Measurements from ENCODE around the gene HES4. TPM values are rescaled to one million over a fixed set of nuclear protein-coding genes. Genes with fewer than 3 reads are reported as not detected.
"Not testable (repeated sequence)": the region's sequence is repeated elsewhere in the genome, so short reads cannot be mapped to it uniquely, and the experiment has no call there.

Gene HES4
- total RNA-seq, 2 donors from 2014 or later: 45.8 to 82.6 TPM

- H3K9me3 ChIP-seq: no peaks in the 10 kb centered on the region
- H3K4me3 ChIP-seq: no peak overlapping the region
- DNase-seq (ENCODE audit: low spot score): no peak
- no peaks in the 10 kb centered on the region for H3K36me3 ChIP-seq
- WGBS: 87% methylated on average over 14 of the region's 14 CpGs
- H3K4me1 ChIP-seq (replicated peaks): peaks cover 7% of the 10 kb centered on the region
- TF ChIP-seq POLR2AphosphoS5 (IDR thresholded peaks at IDR 0.05) (no peak), POLR2A (IDR thresholded peaks at IDR 0.05) (no peak), CTCF (IDR thresholded peaks at IDR 0.05) (no peak)
- intact Hi-C loops (cut with DNase I): no loop called here
- H3K27me3 ChIP-seq (replicated peaks; ENCODE audit: insufficient read depth): no peaks in the 10 kb centered on the region
- H3K27ac ChIP-seq: no peak overlapping the region
These were observed 11.6 kb upstream of the HES4 start for GRCh38 chr1:1011396-1011949.

- peaks cover 12% of the 10 kb centered on the region for H3K4me1 ChIP-seq (replicated peaks)
- H3K27me3 ChIP-seq (replicated peaks; ENCODE audit: insufficient read depth); H3K36me3 ChIP-seq; H3K4me3 ChIP-seq; DNase-seq (ENCODE audit: low spot score); H3K27ac ChIP-seq; H3K9me3 ChIP-seq; intact Hi-C loops (cut with DNase I): not testable (repeated sequence)
- 95% methylated on average over 8 of the region's 8 CpGs for WGBS
These were observed 10.2 kb upstream of the HES4 start for GRCh38 chr1:1010131-1010530.

- intact Hi-C loops (cut with DNase I): no loop called here
- Histone ChIP-seq H3K9me3 (no peaks in the 10 kb centered on the region), H3K27ac (no peak overlapping the region), H3K4me3 (no peak overlapping the region), H3K27me3 (replicated peaks; ENCODE audit: insufficient read depth) (no peaks in the 10 kb centered on the region), H3K4me1 (replicated peaks) (peaks cover 5% of the 10 kb centered on the region), H3K36me3 (no peaks in the 10 kb centered on the region)
- TF ChIP-seq POLR2A (IDR thresholded peaks at IDR 0.05) (no peak), POLR2AphosphoS5 (IDR thresholded peaks at IDR 0.05) (peak; percentile 34), CTCF (IDR thresholded peaks at IDR 0.05) (no peak)
- no peak for DNase-seq (ENCODE audit: low spot score)
- 62% methylated on average over 37 of the region's 37 CpGs for WGBS
These were observed 6.6 kb upstream of the HES4 start for GRCh38 chr1:1006305-1007159.

- no peaks in the 10 kb centered on the region for H3K9me3 ChIP-seq
- H3K27me3 ChIP-seq (replicated peaks; ENCODE audit: insufficient read depth): no peaks in the 10 kb centered on the region
- H3K4me1 ChIP-seq (replicated peaks): peaks cover 5% of the 10 kb centered on the region
- DNase-seq (ENCODE audit: low spot score): no peak
- no peak overlapping the region for H3K4me3 ChIP-seq
- 58% methylated on average over 22 of the region's 23 CpGs for WGBS
- H3K27ac ChIP-seq: no peak overlapping the region
- no peaks in the 10 kb centered on the region for H3K36me3 ChIP-seq
- TF ChIP-seq CTCF (IDR thresholded peaks at IDR 0.05) (no peak), POLR2AphosphoS5 (IDR thresholded peaks at IDR 0.05) (no peak)
- intact Hi-C loops (cut with DNase I): no loop called here
These were observed 5.9 kb upstream of the HES4 start for GRCh38 chr1:1005774-1006304.

- H3K36me3 ChIP-seq: no peaks in the 10 kb centered on the region
- no peaks in the 10 kb centered on the region for H3K27me3 ChIP-seq (replicated peaks; ENCODE audit: insufficient read depth)
- 38% methylated on average over 20 of the region's 21 CpGs for WGBS
- H3K27ac ChIP-seq: peak overlapping the region in 1 of 2 donors; percentile 26
- H3K4me1 ChIP-seq (replicated peaks): peaks cover 5% of the 10 kb centered on the region
- DNase-seq (ENCODE audit: low spot score): no peak
- intact Hi-C loops (cut with DNase I): no loop called here
- no peaks in the 10 kb centered on the region for H3K9me3 ChIP-seq
- no peak overlapping the region for H3K4me3 ChIP-seq
- TF ChIP-seq POLR2A (IDR thresholded peaks at IDR 0.05) (no peak), CTCF (IDR thresholded peaks at IDR 0.05) (no peak), POLR2AphosphoS5 (IDR thresholded peaks at IDR 0.05) (peak; percentile 15)
These were observed 5.1 kb upstream of the HES4 start for GRCh38 chr1:1004780-1005697.
